Loucy (cell line): ENCODE measurements around the gene TMC5.
"Not testable (repeated sequence)": the region's sequence is repeated elsewhere in the genome, so short reads cannot be mapped to it uniquely, and the experiment has no call there.

Experiments
- H2AFZ ChIP-seq: fragments of 200-600 bp; sonication (generic); 2 replicates; pipeline ENCODE4 v1.6.0; 2016; ENCODE audit warnings: antibody characterized with exemption, mild to moderate bottlenecking, low read length, moderate library complexity
- H3F3A ChIP-seq: fragments of 200-600 bp; 2 replicates; pipeline ENCODE4 v1.6.0; 2016; ENCODE audit warnings: antibody characterized with exemption, low read depth, mild to moderate bottlenecking
- H3K27me3 ChIP-seq: fragments of 200-600 bp; sonication (generic); 2 replicates; pipeline ENCODE4 v1.6.1; 2014; ENCODE audit warnings: low read length, mild to moderate bottlenecking; ENCODE audit not compliant: insufficient read depth, poor library complexity, severe bottlenecking
- H3K36me3 ChIP-seq: fragments of 200-600 bp; sonication (generic); 2 replicates; pipeline ENCODE4 v1.6.1; 2016; ENCODE audit warnings: low read length; ENCODE audit not compliant: insufficient read depth
- H3K4me1 ChIP-seq: fragments of 200-600 bp; sonication (generic); 2 replicates; pipeline ENCODE4 v1.5.1; 2014; ENCODE audit warnings: low read length, mild to moderate bottlenecking; ENCODE audit not compliant: insufficient read depth, poor library complexity, severe bottlenecking
- H3K4me2 ChIP-seq: fragments of 200-600 bp; sonication (generic); 2 replicates; pipeline ENCODE4 v1.6.0; 2014; ENCODE audit warnings: antibody characterized with exemption, low read length, low read depth, mild to moderate bottlenecking; ENCODE audit not compliant: poor library complexity, severe bottlenecking
- H3K4me3 ChIP-seq: fragments of 200-600 bp; sonication (generic); 2 replicates; pipeline ENCODE4 v1.5.1; 2014; ENCODE audit warnings: low read length, mild to moderate bottlenecking, mixed read lengths; ENCODE audit not compliant: poor library complexity, severe bottlenecking
- H3K79me2 ChIP-seq: fragments of 200-600 bp; sonication (generic); 2 replicates; pipeline ENCODE4 v1.6.1; 2014; ENCODE audit warnings: low read length; ENCODE audit not compliant: insufficient read depth
- H3K9ac ChIP-seq: fragments of 200-600 bp; sonication (generic); 2 replicates; pipeline ENCODE4 v1.6.0; 2014; ENCODE audit warnings: mild to moderate bottlenecking, low read depth, low read length, moderate library complexity; ENCODE audit not compliant: poor library complexity, severe bottlenecking
- H3K9me2 ChIP-seq: fragments of 200-600 bp; sonication (generic); replicated peaks from 2 replicates; pipeline ENCODE4 v1.6.1; 2016; ENCODE audit warnings: low read depth, low read length, mixed read lengths
- H3K9me3 ChIP-seq: fragments of 200-600 bp; sonication (generic); 2 replicates; pipeline ENCODE4 v1.6.1; 2014; ENCODE audit warnings: mild to moderate bottlenecking, antibody characterized with exemption, low read length, low read depth; ENCODE audit not compliant: insufficient read depth
- H4K20me1 ChIP-seq: fragments of 200-600 bp; sonication (generic); 2 replicates; pipeline ENCODE4 v1.6.0; 2014; ENCODE audit warnings: antibody characterized with exemption, low read length, mild to moderate bottlenecking; ENCODE audit not compliant: insufficient read depth, poor library complexity, severe bottlenecking
- CTCF ChIP-seq: fragments of 200-600 bp; sonication (generic); conservative IDR thresholded peaks from 2 replicates; pipeline ENCODE4 v1.5.1; 2014; ENCODE audit warnings: mild to moderate bottlenecking, antibody characterized with exemption, low read length
- EZH2phosphoT487 ChIP-seq: fragments of 200-600 bp; IDR thresholded peaks from 2 replicates; pipeline ENCODE4 v1.6.1; 2018; ENCODE audit warnings: antibody characterized with exemption, mild to moderate bottlenecking, moderate library complexity, borderline replicate concordance

The TMC5 gene

GRCh38 chr16:19393226-19394111 lies 24.2 kb upstream of the TMC5 start:
- H3K79me2 ChIP-seq: no peaks in the 10 kb centered on the region
- H3F3A ChIP-seq: no peaks in the 10 kb centered on the region
- H3K4me3 ChIP-seq: no peak overlapping the region
- no peaks in the 10 kb centered on the region for H3K4me1 ChIP-seq
- H3K9ac ChIP-seq: no peak overlapping the region
- no peaks in the 10 kb centered on the region; the same call in 1 of the 2 replicates for H3K9me3 ChIP-seq
- no peak overlapping the region for H3K4me2 ChIP-seq
- H4K20me1 ChIP-seq: no peaks in the 10 kb centered on the region
- no peaks in the 10 kb centered on the region for H3K36me3 ChIP-seq
- H2AFZ ChIP-seq: no peak overlapping the region
- no peaks in the 10 kb centered on the region for H3K27me3 ChIP-seq
- TF ChIP-seq EZH2phosphoT487: no peak
- no peak for TF ChIP-seq CTCF
- H3K9me2 ChIP-seq: no peaks in the 10 kb centered on the region

GRCh38 chr16:19395646-19396267 lies 21.9 kb upstream of the TMC5 start:
- not testable (repeated sequence) for H2AFZ ChIP-seq, H3F3A ChIP-seq, H3K9me2 ChIP-seq, H3K4me3 ChIP-seq, H3K9me3 ChIP-seq, H3K9ac ChIP-seq, H3K4me1 ChIP-seq, H3K36me3 ChIP-seq, H4K20me1 ChIP-seq, H3K27me3 ChIP-seq, H3K79me2 ChIP-seq, H3K4me2 ChIP-seq

GRCh38 chr16:19396555-19397011 lies 21.1 kb upstream of the TMC5 start:
- H3K9ac ChIP-seq: no peak overlapping the region
- TF ChIP-seq EZH2phosphoT487 (no peak), CTCF (no peak)
- no peaks in the 10 kb centered on the region for H3K79me2 ChIP-seq
- no peaks in the 10 kb centered on the region for H3K27me3 ChIP-seq
- H3K9me3 ChIP-seq: no peaks in the 10 kb centered on the region; the same call in 1 of the 2 replicates
- H3K4me1 ChIP-seq: no peaks in the 10 kb centered on the region
- H3K36me3 ChIP-seq: no peaks in the 10 kb centered on the region
- H3K4me3 ChIP-seq: no peak overlapping the region
- H4K20me1 ChIP-seq: no peaks in the 10 kb centered on the region
- no peak overlapping the region for H2AFZ ChIP-seq
- H3K4me2 ChIP-seq: no peak overlapping the region
- H3F3A ChIP-seq: no peaks in the 10 kb centered on the region
- H3K9me2 ChIP-seq: no peaks in the 10 kb centered on the region

GRCh38 chr16:19397373-19397772 lies 20.3 kb upstream of the TMC5 start:
- H3K27me3 ChIP-seq, H3F3A ChIP-seq, H3K36me3 ChIP-seq, H3K4me2 ChIP-seq, H3K9me3 ChIP-seq, H3K9me2 ChIP-seq, H2AFZ ChIP-seq, H3K9ac ChIP-seq, H3K79me2 ChIP-seq, H3K4me3 ChIP-seq, H3K4me1 ChIP-seq, H4K20me1 ChIP-seq: not testable (repeated sequence)
